HCT116 (cell line): ENCODE data around the gene AKR1C4. TPM values are rescaled to one million over a fixed set of nuclear protein-coding genes. Genes with fewer than 3 reads are reported as not detected.

ENCODE experiments used
- ATAC-seq: fragments of 200-7000 bp; cut with Tn5 transposase; 2 replicates; pipeline ENCODE4 v1.9.1; 2020; ENCODE audit warnings: mild to moderate bottlenecking, moderate library complexity
- BruUV-seq: library from RNA; stranded (reverse); fragments of 400-500 nt; replicated peaks from 2 replicates; lab custom pipeline; 2021; lab: Mats Ljungman, UMichigan
- CTCF ChIA-PET: fragments of 300-600 bp; sonication (Branson Sonifier 250); formaldehyde crosslinking; loops from one replicate; lab custom pipeline; 2021; ENCODE audit warnings: antibody characterized with exemption; lab: Charles Lee
- POLR2A ChIA-PET: fragments of 300-600, 350-600 bp; sonication (Branson Sonifier 250); formaldehyde crosslinking; loops from one replicate; lab custom pipeline; 2021; ENCODE audit warnings: antibody characterized with exemption; lab: Charles Lee
- RAD21 ChIA-PET, 2 experiments: fragments of 300-600 bp; sonication (Branson Sonifier 250); formaldehyde crosslinking; loops; one replicate each; lab custom pipeline; 2023; ENCODE audit warnings: low total read pairs in 2 of 2; ENCODE audit not compliant: uncharacterized antibody in 2 of 2, unreplicated experiment in 2 of 2, low non-redundant PET in 1 of 2; lab: Charles Lee
- DNase-seq: peaks from one replicate; pipeline ENCODE4 v3.0.0-alpha.2; 2010; ENCODE audit warnings: low read depth, low spot score
- H2AFZ ChIP-seq: fragments of 200-600 bp; shearing (Covaris generic), sonication (generic); 2 replicates; pipeline ENCODE4 v1.6.1; 2017; ENCODE audit warnings: low read depth, mixed run types, mixed read lengths, antibody characterized with exemption, low read length; ENCODE audit not compliant: poor library complexity, severe bottlenecking
- H3K27ac ChIP-seq: 2 replicates; pipeline ENCODE4 v1.5.1; 2012; ENCODE audit warnings: low read depth, low read length
- H3K27me3 ChIP-seq: fragments of 200-600 bp; sonication (generic); 2 replicates; pipeline ENCODE4 v1.6.1; 2016; ENCODE audit warnings: mixed run types, low read length, mixed read lengths; ENCODE audit not compliant: insufficient read depth
- H3K36me3 ChIP-seq, 2 experiments: fragments of 200-500 bp in 1 of 2; fragments of 200-600 bp in 1 of 2; sonication (Bioruptor generic) in 1 of 2; sonication (generic) in 1 of 2; 2 replicates each; pipeline versions ENCODE4 v1.5.1 to v1.6.1; 2014 to 2016; ENCODE audit warnings: low read length in 2 of 2, inconsistent platforms in 1 of 2, mixed read lengths in 1 of 2, mixed run types in 1 of 2; ENCODE audit not compliant: insufficient read depth in 2 of 2, control insufficient read depth in 1 of 2
- H3K4me1 ChIP-seq, 2 experiments: fragments of 200-600 bp in 1 of 2; sonication (generic) in 1 of 2; 2 replicates each; pipeline versions ENCODE4 v1.5.1 to v1.6.1; 2012 to 2017; ENCODE audit warnings: low read length in 2 of 2, inconsistent platforms in 1 of 2, mild to moderate bottlenecking in 1 of 2, mixed read lengths in 1 of 2, mixed run types in 1 of 2, moderate library complexity in 1 of 2; ENCODE audit not compliant: insufficient read depth in 2 of 2, control insufficient read depth in 1 of 2
- H3K4me2 ChIP-seq: fragments of 200-600 bp; sonication (generic); 2 replicates; pipeline ENCODE4 v1.6.1; 2017; ENCODE audit warnings: mixed run types, low read length, mixed read lengths
- H3K4me3 ChIP-seq, 2 experiments: fragments of 200-600 bp in 1 of 2; sonication (generic) in 1 of 2; replicated peaks in 1 of 2; 2 replicates each; pipeline ENCODE4 v1.5.1; 2011 to 2016; ENCODE audit warnings: low read length in 2 of 2, control low read depth in 1 of 2, low read depth in 1 of 2, mild to moderate bottlenecking in 1 of 2, mixed read lengths in 1 of 2, mixed run types in 1 of 2
- H3K79me2 ChIP-seq: fragments of 200-600 bp; sonication (generic); 2 replicates; pipeline ENCODE4 v1.6.1; 2017; ENCODE audit warnings: mild to moderate bottlenecking, mixed run types, low read length, moderate library complexity, mixed read lengths; ENCODE audit not compliant: insufficient read depth
- H3K9ac ChIP-seq: fragments of 200-600 bp; sonication (generic); 2 replicates; pipeline ENCODE4 v1.6.1; 2016; ENCODE audit warnings: low read length, mixed read lengths
- H3K9me2 ChIP-seq: fragments of 200-600 bp; sonication (generic), shearing (Covaris generic); 2 replicates; pipeline ENCODE4 v1.6.1; 2017; ENCODE audit warnings: mixed run types, mild to moderate bottlenecking, moderate library complexity; ENCODE audit not compliant: insufficient read depth
- H3K9me3 ChIP-seq, 2 experiments: fragments of 200-500 bp in 1 of 2; fragments of 200-600 bp in 1 of 2; sonication (Bioruptor generic) in 1 of 2; sonication (generic) in 1 of 2; 2 replicates each; pipeline ENCODE4 v1.6.1; 2014 to 2017; ENCODE audit warnings: low read length in 2 of 2, mixed read lengths in 2 of 2, inconsistent platforms in 1 of 2, low read depth in 1 of 2, mild to moderate bottlenecking in 1 of 2, mixed run types in 1 of 2, moderate library complexity in 1 of 2; ENCODE audit not compliant: control insufficient read depth in 1 of 2, insufficient read depth in 1 of 2
- H4K20me1 ChIP-seq: fragments of 200-600 bp; sonication (generic), shearing (Covaris generic); 2 replicates; pipeline ENCODE4 v1.6.1; 2017; ENCODE audit warnings: mixed run types, mild to moderate bottlenecking, moderate library complexity; ENCODE audit not compliant: insufficient read depth
- CEBPB ChIP-seq: IDR thresholded peaks from 2 replicates; pipeline ENCODE4 v1.6.1; 2012; ENCODE audit warnings: low read depth
- EGR1 ChIP-seq: IDR thresholded peaks from 2 replicates; pipeline ENCODE4 v1.6.1; 2012; ENCODE audit warnings: low read depth
- ELF1 ChIP-seq: IDR thresholded peaks from 2 replicates; pipeline ENCODE4 v1.6.1; 2012; ENCODE audit warnings: low read depth, borderline replicate concordance
- EZH2 ChIP-seq: fragments of 200-600 bp; sonication (generic); IDR thresholded peaks from 2 replicates; pipeline ENCODE4 v1.6.1; 2017; ENCODE audit warnings: antibody characterized with exemption, mixed run types
- FOSL1 ChIP-seq: IDR thresholded peaks from 2 replicates; pipeline ENCODE4 v1.6.1; 2012; ENCODE audit warnings: low read depth
- JUND ChIP-seq: IDR thresholded peaks from 2 replicates; pipeline ENCODE4 v1.6.1; 2012
- POLR2A ChIP-seq: IDR thresholded peaks from 2 replicates; pipeline ENCODE4 v1.7.0; 2011; ENCODE audit warnings: borderline replicate concordance; ENCODE audit not compliant: insufficient read depth, insufficient read length; ENCODE audit errors: extremely low read depth
- POLR2AphosphoS5 ChIP-seq: IDR thresholded peaks from 2 replicates; pipeline ENCODE4 v1.6.1; 2011; ENCODE audit warnings: mild to moderate bottlenecking, low read depth, low read length, moderate library complexity
- RAD21 ChIP-seq: IDR thresholded peaks from 2 replicates; pipeline ENCODE4 v1.6.1; 2012; ENCODE audit warnings: low read depth, mild to moderate bottlenecking
- REST ChIP-seq: IDR thresholded peaks from 2 replicates; pipeline ENCODE4 v1.6.1; 2012; ENCODE audit warnings: low read depth
- SIN3A ChIP-seq: IDR thresholded peaks from 2 replicates; pipeline ENCODE4 v1.6.1; 2012; ENCODE audit warnings: low read depth
- SRF ChIP-seq: IDR thresholded peaks from 2 replicates; pipeline ENCODE4 v1.6.1; 2012; ENCODE audit warnings: low read depth
- TCF7L2 ChIP-seq: IDR thresholded peaks from 2 replicates; pipeline ENCODE4 v1.7.0; 2011; ENCODE audit warnings: borderline replicate concordance, inconsistent platforms; ENCODE audit not compliant: insufficient read depth, insufficient read length; ENCODE audit errors: extremely low read depth
- YY1 ChIP-seq: IDR thresholded peaks from 2 replicates; pipeline ENCODE4 v1.6.1; 2011; ENCODE audit warnings: low read length, low read depth, moderate library complexity, mild to moderate bottlenecking; ENCODE audit not compliant: insufficient replicate concordance; ENCODE audit errors: extremely low read depth
- ZFX ChIP-seq: fragments of 450-650 bp; IDR thresholded peaks from 2 replicates; pipeline ENCODE4 v1.6.1; 2017
- ZNF274 ChIP-seq: fragments of 200-500 bp; sonication (Bioruptor generic); IDR thresholded peaks from 2 replicates; pipeline ENCODE4 v1.6.1; 2014; ENCODE audit warnings: mild to moderate bottlenecking, low read depth, low read length, inconsistent platforms
- intact Hi-C: fragments of 100-400 bp; cut with micrococcal nuclease; formaldehyde crosslinking; loops from 2 replicates; pipeline ENCODE4 v1.10.0; 2022
- total RNA-seq: library from RNA; stranded (reverse); gene quantifications from one replicate; pipeline ENCODE4 v1.2.1, GENCODE V29; 2021; ENCODE audit not compliant: unreplicated experiment
- TF ChIP-seq, protein P1 (sequence below): IDR thresholded peaks from 2 replicates; pipeline ENCODE4 v1.6.1; 2011; ENCODE audit warnings: mild to moderate bottlenecking, low read length, moderate library complexity; ENCODE audit not compliant: insufficient replicate concordance; ENCODE audit errors: extremely low read depth
- TF ChIP-seq, protein P2 (sequence below): IDR thresholded peaks from 2 replicates; pipeline ENCODE4 v1.6.1; 2012

Gene AKR1C4
- total RNA-seq, 1 experiment from 2014 or later: not detected

GRCh38 chr10:5266351-5266750 lies 69.7 kb downstream of the AKR1C4 start:
- intact Hi-C loops: no loop called here
- no peak overlapping the region for H3K27ac ChIP-seq
- ChIA-PET CTCF (no interaction called here), RAD21 (no interaction called here), POLR2A (no interaction called here)
- no peaks in the 10 kb centered on the region for H3K36me3 ChIP-seq
- ATAC-seq: no peak
- H3K27me3 ChIP-seq: no peaks in the 10 kb centered on the region
- H4K20me1 ChIP-seq: no peaks in the 10 kb centered on the region
- no peak overlapping the region for H3K4me3 ChIP-seq
- H3K9ac ChIP-seq: no peak overlapping the region
- H3K79me2 ChIP-seq: no peaks in the 10 kb centered on the region
- no peak overlapping the region for H3K4me2 ChIP-seq
- H3K9me2 ChIP-seq: no peaks in the 10 kb centered on the region
- no peak for DNase-seq
- no peak overlapping the region for H2AFZ ChIP-seq
- BruUV-seq: no TSS peak
- peaks cover 0 to 11% of the 10 kb centered on the region in 2 experiments; a peak in 1 of 4 replicates for H3K9me3 ChIP-seq
- no peaks in the 10 kb centered on the region for H3K4me1 ChIP-seq
- no peak for TF ChIP-seq RAD21
- TF ChIP-seq FOSL1: no peak
- no peak for TF ChIP-seq EZH2
- TF ChIP-seq, protein P1, sequence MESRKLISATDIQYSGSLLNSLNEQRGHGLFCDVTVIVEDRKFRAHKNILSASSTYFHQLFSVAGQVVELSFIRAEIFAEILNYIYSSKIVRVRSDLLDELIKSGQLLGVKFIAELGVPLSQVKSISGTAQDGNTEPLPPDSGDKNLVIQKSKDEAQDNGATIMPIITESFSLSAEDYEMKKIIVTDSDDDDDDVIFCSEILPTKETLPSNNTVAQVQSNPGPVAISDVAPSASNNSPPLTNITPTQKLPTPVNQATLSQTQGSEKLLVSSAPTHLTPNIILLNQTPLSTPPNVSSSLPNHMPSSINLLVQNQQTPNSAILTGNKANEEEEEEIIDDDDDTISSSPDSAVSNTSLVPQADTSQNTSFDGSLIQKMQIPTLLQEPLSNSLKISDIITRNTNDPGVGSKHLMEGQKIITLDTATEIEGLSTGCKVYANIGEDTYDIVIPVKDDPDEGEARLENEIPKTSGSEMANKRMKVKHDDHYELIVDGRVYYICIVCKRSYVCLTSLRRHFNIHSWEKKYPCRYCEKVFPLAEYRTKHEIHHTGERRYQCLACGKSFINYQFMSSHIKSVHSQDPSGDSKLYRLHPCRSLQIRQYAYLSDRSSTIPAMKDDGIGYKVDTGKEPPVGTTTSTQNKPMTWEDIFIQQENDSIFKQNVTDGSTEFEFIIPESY: no peak
- TF ChIP-seq ZFX: no peak
- TF ChIP-seq POLR2AphosphoS5: no peak
- TF ChIP-seq POLR2A: no peak
- TF ChIP-seq, protein P2, sequence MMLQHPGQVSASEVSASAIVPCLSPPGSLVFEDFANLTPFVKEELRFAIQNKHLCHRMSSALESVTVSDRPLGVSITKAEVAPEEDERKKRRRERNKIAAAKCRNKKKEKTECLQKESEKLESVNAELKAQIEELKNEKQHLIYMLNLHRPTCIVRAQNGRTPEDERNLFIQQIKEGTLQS: no peak
- no peak for TF ChIP-seq CEBPB
- TF ChIP-seq SIN3A: no peak
- TF ChIP-seq ZNF274: no peak
- no peak for TF ChIP-seq SRF
- no peak for TF ChIP-seq REST
- TF ChIP-seq ELF1: no peak
- TF ChIP-seq JUND: no peak
- TF ChIP-seq TCF7L2: no peak
- TF ChIP-seq EGR1: no peak
- TF ChIP-seq YY1: no peak
